ENCODE results near the gene LRRC7.

DNA sequence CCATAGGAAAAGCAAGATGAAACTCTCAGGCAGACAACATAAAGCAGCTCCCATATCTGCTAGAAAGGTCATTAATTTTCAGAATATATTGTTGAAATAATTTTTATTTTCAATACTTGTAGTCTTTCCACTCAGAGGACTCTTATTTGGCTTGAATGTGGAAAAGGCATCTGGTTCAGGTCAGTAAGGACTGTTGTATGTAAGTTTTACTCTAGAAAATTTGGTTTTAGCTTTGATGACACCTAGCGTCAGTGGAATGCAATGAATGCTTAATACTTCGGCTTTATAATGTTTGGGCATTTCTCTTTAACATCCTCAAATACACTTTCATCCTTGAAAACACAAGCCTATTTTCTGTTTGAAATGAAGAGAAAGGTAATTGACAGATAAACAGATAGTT, 574.4 kb downstream of the LRRC7 start:
- no peak for TF ChIP-seq EZH2 (IDR thresholded peaks at IDR 0.05; ENCODE audit: low read depth, unreplicated experiment)
- TF ChIP-seq, protein P1, sequence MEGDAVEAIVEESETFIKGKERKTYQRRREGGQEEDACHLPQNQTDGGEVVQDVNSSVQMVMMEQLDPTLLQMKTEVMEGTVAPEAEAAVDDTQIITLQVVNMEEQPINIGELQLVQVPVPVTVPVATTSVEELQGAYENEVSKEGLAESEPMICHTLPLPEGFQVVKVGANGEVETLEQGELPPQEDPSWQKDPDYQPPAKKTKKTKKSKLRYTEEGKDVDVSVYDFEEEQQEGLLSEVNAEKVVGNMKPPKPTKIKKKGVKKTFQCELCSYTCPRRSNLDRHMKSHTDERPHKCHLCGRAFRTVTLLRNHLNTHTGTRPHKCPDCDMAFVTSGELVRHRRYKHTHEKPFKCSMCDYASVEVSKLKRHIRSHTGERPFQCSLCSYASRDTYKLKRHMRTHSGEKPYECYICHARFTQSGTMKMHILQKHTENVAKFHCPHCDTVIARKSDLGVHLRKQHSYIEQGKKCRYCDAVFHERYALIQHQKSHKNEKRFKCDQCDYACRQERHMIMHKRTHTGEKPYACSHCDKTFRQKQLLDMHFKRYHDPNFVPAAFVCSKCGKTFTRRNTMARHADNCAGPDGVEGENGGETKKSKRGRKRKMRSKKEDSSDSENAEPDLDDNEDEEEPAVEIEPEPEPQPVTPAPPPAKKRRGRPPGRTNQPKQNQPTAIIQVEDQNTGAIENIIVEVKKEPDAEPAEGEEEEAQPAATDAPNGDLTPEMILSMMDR (conservative IDR thresholded peaks at IDR 0.05; ENCODE audit: low read depth in 2 of 2) = peak; percentile 38 to 48
